ENCODE data around the gene KHDC1L. TPM values are rescaled to one million over a fixed set of nuclear protein-coding genes. Genes with fewer than 3 reads are reported as not detected.

Gene KHDC1L
- total and polyA plus RNA-seq, 2 of the 4 experiments (the other 2 are of a cell fraction), result 0.18 to 0.68 TPM

- no peak overlapping the region for H3K4ac ChIP-seq (ENCODE audit: low read depth, low read length)
- H3K4me1 ChIP-seq (ENCODE audit: control insufficient read depth, insufficient read depth, low read length), result no peaks in the 10 kb centered on the region
- H2AK9ac ChIP-seq (replicated peaks; ENCODE audit: low read depth, low read length, poor library complexity), result no peak overlapping the region
- no peaks in the 10 kb centered on the region for H4K20me1 ChIP-seq (ENCODE audit: insufficient read depth, low read length)
- BruUV-seq (replicated peaks), result no TSS peak
- H3K9ac ChIP-seq (ENCODE audit: low read depth, low read length), result no peak overlapping the region
- in situ Hi-C loops (cut with MboI; ENCODE audit: low sequenced_read_pairs) (no loop called here), intact Hi-C loops (cut with micrococcal nuclease) (no loop called here), dilution Hi-C loops (cut with HindIII; ENCODE audit: low sequenced_read_pairs, unreplicated experiment) (no loop called here)
- H2AK5ac ChIP-seq (ENCODE audit: low read depth, low read length), result no peak overlapping the region
- H2BK20ac ChIP-seq (ENCODE audit: low read depth, low read length), result no peak overlapping the region
- no peaks in the 10 kb centered on the region for H3K36me3 ChIP-seq (ENCODE audit: control insufficient read depth, insufficient read depth, low read length)
- H2BK120ac ChIP-seq (ENCODE audit: low read depth, low read length), result no peak overlapping the region
- ATAC-seq (ENCODE audit: low read depth), result no peak
- H3K14ac ChIP-seq (replicated peaks; ENCODE audit: low read depth, low read length), result no peak overlapping the region
- no peak overlapping the region for H4K91ac ChIP-seq (ENCODE audit: insufficient read depth, low read depth, low read length)
- no peak overlapping the region for H4K5ac ChIP-seq (ENCODE audit: low read depth, low read length)
- DNase-seq, result no peak
- no peak overlapping the region for H3K4me3 ChIP-seq (ENCODE audit: insufficient read depth, low read depth, low read length)
- H2AFZ ChIP-seq (replicated peaks; ENCODE audit: low read length, poor library complexity), result no peak overlapping the region
- H3K79me1 ChIP-seq (ENCODE audit: low read depth in 1 of 2, low read length in 2 of 2), result no peaks in the 10 kb centered on the region
- no peak overlapping the region for H2BK5ac ChIP-seq (ENCODE audit: low read depth, low read length, poor library complexity, severe bottlenecking)
- ChIA-PET CTCF (no interaction called here), POLR2A (ENCODE audit: unreplicated experiment) (no interaction called here)
- no peaks in the 10 kb centered on the region for H3K27me3 ChIP-seq (ENCODE audit: control insufficient read depth, insufficient read depth, low read length)
- H3K9me1 ChIP-seq (ENCODE audit: insufficient read depth, low read length), result no peaks in the 10 kb centered on the region
- no peak overlapping the region for H3K23ac ChIP-seq (ENCODE audit: low read depth, low read length)
- no peak overlapping the region for H3K56ac ChIP-seq (ENCODE audit: extremely low read depth, insufficient read depth, low read length)
- no peak for TF ChIP-seq BHLHE40 (IDR thresholded peaks at IDR 0.05; ENCODE audit: low read depth, low read length)
- TF ChIP-seq USF2 (IDR thresholded peaks at IDR 0.05; ENCODE audit: low read depth, low read length), result no peak
- no peak for TF ChIP-seq ELK1 (IDR thresholded peaks at IDR 0.05; ENCODE audit: borderline replicate concordance, low read depth, low read length)
- no peak for TF ChIP-seq MXI1 (IDR thresholded peaks at IDR 0.05; ENCODE audit: borderline replicate concordance, low read depth, low read length)
- no peak for TF ChIP-seq NFE2L2 (IDR thresholded peaks at IDR 0.05; ENCODE audit: low read depth, low read length)
- H4K8ac ChIP-seq (ENCODE audit: low read depth in 2 of 2, low read length in 2 of 2), result no peak overlapping the region
- no peak overlapping the region for H3K27ac ChIP-seq (ENCODE audit: insufficient read depth, low read length)
- H3K9me3 ChIP-seq (ENCODE audit: control insufficient read depth, insufficient read depth, low read length), result no peaks in the 10 kb centered on the region
- no peak overlapping the region for H2BK15ac ChIP-seq (ENCODE audit: low read depth, low read length)
- no peak overlapping the region for H3K18ac ChIP-seq (ENCODE audit: low read depth, low read length)
- H3K4me2 ChIP-seq (ENCODE audit: low read depth, low read length), result no peak overlapping the region
Measured at GRCh38 chr6:73250016-73250415, 24.7 kb upstream of the KHDC1L start.

Measured in IMR-90 (cell line).